Ishikawa (cell line): ENCODE results near the gene ZNF865.

ENCODE experiments used
- CEBPB ChIP-seq: IDR thresholded peaks from 2 replicates; pipeline ENCODE4 v1.6.1; 2012
- CREB1 ChIP-seq: IDR thresholded peaks from 2 replicates; pipeline ENCODE4 v1.6.1; 2012; ENCODE audit warnings: low read depth
- EGR1 ChIP-seq: IDR thresholded peaks from 2 replicates; pipeline ENCODE4 v1.6.1; 2012
- EP300 ChIP-seq: IDR thresholded peaks from 2 replicates; pipeline ENCODE4 v1.6.1; 2012; ENCODE audit warnings: borderline replicate concordance
- FOXM1 ChIP-seq: IDR thresholded peaks from 2 replicates; pipeline ENCODE4 v1.6.1; 2012; ENCODE audit warnings: low read depth, borderline replicate concordance
- NFIC ChIP-seq: IDR thresholded peaks from 2 replicates; pipeline ENCODE4 v1.6.1; 2012
- RAD21 ChIP-seq: IDR thresholded peaks from 2 replicates; pipeline ENCODE4 v1.6.1; 2012; ENCODE audit warnings: low read depth
- TAF1 ChIP-seq: IDR thresholded peaks from 2 replicates; pipeline ENCODE4 v1.6.1; 2012; ENCODE audit warnings: low read depth, mild to moderate bottlenecking
- TCF12 ChIP-seq: IDR thresholded peaks from 2 replicates; pipeline ENCODE4 v1.6.1; 2012; ENCODE audit warnings: low read depth
- TEAD4 ChIP-seq: IDR thresholded peaks from 2 replicates; pipeline ENCODE4 v1.6.1; 2012
- YY1 ChIP-seq: IDR thresholded peaks from 2 replicates; pipeline ENCODE4 v1.6.1; 2012; ENCODE audit warnings: low read depth
- ZBTB7A ChIP-seq: IDR thresholded peaks from 2 replicates; pipeline ENCODE4 v1.6.1; 2012; ENCODE audit warnings: low read depth
- TF ChIP-seq, protein P1 (sequence below): IDR thresholded peaks from 2 replicates; pipeline ENCODE4 v1.6.1; 2012
- TF ChIP-seq, protein P2 (sequence below): IDR thresholded peaks from 2 replicates; pipeline ENCODE4 v1.6.1; 2012; ENCODE audit warnings: low read depth, mild to moderate bottlenecking
- TF ChIP-seq, protein P3 (sequence below): IDR thresholded peaks from 2 replicates; pipeline ENCODE4 v1.6.1; 2012

ZNF865 gene

DNA sequence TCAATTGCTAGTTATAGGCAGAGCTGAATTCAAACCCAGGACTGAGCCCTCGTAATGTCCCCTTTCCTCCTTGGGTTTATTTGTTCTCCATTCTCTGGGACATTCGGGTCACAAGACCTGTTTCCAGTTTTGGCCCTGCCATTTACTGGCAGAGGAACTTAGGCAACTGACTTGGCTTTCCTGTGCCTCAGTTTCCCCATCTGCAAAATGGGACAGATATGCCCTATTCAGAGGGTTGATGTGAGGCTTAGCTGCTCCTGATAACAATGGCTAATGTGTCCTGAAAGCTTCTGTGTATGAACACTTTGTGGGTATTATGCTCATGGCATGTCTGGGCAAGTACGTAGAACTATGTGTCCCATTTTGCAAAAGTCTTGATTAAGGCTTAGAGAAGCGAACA is 4.4 kb upstream of the ZNF865 start:
- TF ChIP-seq, protein P1, sequence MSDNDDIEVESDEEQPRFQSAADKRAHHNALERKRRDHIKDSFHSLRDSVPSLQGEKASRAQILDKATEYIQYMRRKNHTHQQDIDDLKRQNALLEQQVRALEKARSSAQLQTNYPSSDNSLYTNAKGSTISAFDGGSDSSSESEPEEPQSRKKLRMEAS, result no peak
- TF ChIP-seq FOXM1 (no peak), EGR1 (no peak), CEBPB (no peak), TCF12 (no peak), TEAD4 (no peak), CREB1 (no peak), TAF1 (no peak)
- TF ChIP-seq, protein P2, sequence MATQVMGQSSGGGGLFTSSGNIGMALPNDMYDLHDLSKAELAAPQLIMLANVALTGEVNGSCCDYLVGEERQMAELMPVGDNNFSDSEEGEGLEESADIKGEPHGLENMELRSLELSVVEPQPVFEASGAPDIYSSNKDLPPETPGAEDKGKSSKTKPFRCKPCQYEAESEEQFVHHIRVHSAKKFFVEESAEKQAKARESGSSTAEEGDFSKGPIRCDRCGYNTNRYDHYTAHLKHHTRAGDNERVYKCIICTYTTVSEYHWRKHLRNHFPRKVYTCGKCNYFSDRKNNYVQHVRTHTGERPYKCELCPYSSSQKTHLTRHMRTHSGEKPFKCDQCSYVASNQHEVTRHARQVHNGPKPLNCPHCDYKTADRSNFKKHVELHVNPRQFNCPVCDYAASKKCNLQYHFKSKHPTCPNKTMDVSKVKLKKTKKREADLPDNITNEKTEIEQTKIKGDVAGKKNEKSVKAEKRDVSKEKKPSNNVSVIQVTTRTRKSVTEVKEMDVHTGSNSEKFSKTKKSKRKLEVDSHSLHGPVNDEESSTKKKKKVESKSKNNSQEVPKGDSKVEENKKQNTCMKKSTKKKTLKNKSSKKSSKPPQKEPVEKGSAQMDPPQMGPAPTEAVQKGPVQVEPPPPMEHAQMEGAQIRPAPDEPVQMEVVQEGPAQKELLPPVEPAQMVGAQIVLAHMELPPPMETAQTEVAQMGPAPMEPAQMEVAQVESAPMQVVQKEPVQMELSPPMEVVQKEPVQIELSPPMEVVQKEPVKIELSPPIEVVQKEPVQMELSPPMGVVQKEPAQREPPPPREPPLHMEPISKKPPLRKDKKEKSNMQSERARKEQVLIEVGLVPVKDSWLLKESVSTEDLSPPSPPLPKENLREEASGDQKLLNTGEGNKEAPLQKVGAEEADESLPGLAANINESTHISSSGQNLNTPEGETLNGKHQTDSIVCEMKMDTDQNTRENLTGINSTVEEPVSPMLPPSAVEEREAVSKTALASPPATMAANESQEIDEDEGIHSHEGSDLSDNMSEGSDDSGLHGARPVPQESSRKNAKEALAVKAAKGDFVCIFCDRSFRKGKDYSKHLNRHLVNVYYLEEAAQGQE, result no peak
- TF ChIP-seq, protein P3, sequence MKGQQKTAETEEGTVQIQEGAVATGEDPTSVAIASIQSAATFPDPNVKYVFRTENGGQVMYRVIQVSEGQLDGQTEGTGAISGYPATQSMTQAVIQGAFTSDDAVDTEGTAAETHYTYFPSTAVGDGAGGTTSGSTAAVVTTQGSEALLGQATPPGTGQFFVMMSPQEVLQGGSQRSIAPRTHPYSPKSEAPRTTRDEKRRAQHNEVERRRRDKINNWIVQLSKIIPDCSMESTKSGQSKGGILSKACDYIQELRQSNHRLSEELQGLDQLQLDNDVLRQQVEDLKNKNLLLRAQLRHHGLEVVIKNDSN, result no peak

DNA sequence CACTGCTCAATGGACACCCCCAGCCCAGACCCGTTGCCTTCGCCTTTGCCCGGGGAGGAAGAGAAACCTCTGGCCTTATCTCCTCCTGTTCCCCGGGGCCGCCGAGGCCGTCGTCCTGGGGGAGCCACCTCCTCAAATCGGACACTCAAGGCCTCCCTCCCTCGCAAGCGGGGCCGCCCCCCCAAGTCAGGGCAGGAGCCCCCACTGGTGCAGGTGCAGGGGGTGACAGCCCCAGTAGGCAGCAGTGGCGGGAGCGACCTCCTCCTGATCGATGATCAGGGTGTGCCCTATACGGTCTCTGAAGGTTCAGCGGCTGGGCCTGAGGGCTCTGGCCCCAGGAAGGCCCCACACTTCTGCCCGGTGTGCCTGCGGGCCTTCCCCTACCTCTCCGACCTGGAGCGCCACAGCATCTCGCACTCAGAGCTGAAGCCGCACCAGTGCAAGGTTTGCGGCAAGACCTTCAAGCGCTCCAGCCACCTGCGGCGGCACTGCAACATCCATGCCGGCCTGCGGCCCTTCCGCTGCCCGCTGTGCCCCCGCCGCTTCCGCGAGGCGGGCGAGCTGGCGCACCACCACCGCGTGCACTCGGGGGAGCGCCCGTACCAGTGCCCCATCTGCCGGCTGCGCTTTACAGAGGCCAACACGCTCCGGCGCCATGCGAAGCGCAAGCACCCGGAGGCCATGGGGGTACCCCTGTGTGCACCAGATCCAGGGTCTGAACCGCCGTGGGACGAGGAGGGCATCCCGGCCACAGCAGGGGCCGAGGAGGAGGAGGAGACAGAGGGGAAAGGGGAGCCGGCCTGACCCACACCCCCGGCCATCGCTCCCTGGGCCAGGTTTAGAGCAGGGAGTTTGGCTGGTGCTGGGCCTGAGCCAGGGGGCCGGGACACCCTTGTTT is 3.1 kb upstream of the ZNF865 start:
- TF ChIP-seq, protein P2, result no peak
- TF ChIP-seq CEBPB, result no peak
- TF ChIP-seq TAF1, result no peak
- no peak for TF ChIP-seq RAD21
- no peak for TF ChIP-seq TCF12
- TF ChIP-seq, protein P1, result no peak
- TF ChIP-seq ZBTB7A, result no peak
- TF ChIP-seq FOXM1, result no peak
- TF ChIP-seq EGR1, result no peak
- TF ChIP-seq, protein P3, result no peak
- TF ChIP-seq TEAD4, result no peak
- no peak for TF ChIP-seq NFIC
- no peak for TF ChIP-seq EP300
- TF ChIP-seq CREB1, result no peak
- TF ChIP-seq YY1, result no peak

DNA sequence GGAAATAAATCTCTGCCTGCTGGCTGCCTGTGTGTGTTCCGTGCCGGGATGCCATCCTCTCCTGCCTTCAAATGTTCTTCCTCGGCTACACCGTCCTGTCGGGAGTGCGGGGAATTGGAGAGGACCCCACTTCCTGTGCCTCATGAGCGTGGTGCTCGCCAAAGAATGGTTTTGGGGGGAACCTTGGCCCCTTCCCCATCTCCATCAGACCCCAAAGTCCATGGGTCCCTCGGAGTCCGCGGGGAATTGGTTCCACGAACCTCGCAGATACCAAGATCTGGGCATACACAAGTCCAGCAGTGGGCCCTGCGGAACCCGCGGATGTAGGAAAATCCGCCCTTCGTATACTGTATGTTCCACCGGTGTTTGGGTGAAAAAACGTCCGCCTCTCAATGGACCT is 2.3 kb upstream of the ZNF865 start:
- TF ChIP-seq CREB1 (no peak), YY1 (no peak), RAD21 (no peak), EGR1 (no peak), NFIC (no peak), CEBPB (no peak), FOXM1 (no peak), TAF1 (no peak), EP300 (no peak), TEAD4 (no peak), ZBTB7A (no peak), TCF12 (no peak)
- TF ChIP-seq, protein P2, result no peak
- TF ChIP-seq, protein P1, result no peak
- TF ChIP-seq, protein P3, result no peak
